ENCODE data around the gene SLC22A12. TPM values are rescaled to one million over a fixed set of nuclear protein-coding genes. Genes with fewer than 3 reads are reported as not detected.
"Not testable (repeated sequence)": the region's sequence is repeated elsewhere in the genome, so short reads cannot be mapped to it uniquely, and the experiment has no call there.

Gene SLC22A12
- total RNA-seq, 4 donors from 2014 or later: not detected

DNA sequence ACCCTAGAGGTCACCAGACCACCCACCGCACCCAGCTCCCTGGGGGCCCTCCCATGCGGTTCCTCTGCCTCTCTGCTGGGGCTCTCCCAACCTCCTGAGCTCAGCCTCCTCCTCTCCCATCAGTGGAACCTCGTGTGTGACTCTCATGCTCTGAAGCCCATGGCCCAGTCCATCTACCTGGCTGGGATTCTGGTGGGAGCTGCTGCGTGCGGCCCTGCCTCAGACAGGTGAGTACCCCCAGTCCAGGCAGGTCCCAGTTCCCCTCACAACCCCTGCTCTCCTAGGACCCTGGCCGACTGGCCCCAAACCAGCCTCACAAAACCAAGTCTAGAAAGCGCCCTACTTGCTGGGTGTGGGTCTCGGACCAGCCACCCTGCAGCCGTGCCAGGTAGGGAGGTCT lies 1.6 kb downstream of the SLC22A12 start:
- intact Hi-C loops (cut with DNase I; ENCODE audit: low total_unique reads): no loop called here
- no peak overlapping the region for H3K4me3 ChIP-seq (ENCODE audit: low read depth, poor library complexity, severe bottlenecking)
- no peak for TF ChIP-seq POLR2A (IDR thresholded peaks at IDR 0.05)
- TF ChIP-seq, protein P1, sequence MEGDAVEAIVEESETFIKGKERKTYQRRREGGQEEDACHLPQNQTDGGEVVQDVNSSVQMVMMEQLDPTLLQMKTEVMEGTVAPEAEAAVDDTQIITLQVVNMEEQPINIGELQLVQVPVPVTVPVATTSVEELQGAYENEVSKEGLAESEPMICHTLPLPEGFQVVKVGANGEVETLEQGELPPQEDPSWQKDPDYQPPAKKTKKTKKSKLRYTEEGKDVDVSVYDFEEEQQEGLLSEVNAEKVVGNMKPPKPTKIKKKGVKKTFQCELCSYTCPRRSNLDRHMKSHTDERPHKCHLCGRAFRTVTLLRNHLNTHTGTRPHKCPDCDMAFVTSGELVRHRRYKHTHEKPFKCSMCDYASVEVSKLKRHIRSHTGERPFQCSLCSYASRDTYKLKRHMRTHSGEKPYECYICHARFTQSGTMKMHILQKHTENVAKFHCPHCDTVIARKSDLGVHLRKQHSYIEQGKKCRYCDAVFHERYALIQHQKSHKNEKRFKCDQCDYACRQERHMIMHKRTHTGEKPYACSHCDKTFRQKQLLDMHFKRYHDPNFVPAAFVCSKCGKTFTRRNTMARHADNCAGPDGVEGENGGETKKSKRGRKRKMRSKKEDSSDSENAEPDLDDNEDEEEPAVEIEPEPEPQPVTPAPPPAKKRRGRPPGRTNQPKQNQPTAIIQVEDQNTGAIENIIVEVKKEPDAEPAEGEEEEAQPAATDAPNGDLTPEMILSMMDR (IDR thresholded peaks at IDR 0.05): no peak
- no peak for DNase-seq (ENCODE audit: low spot score in 2 of 2)
- 86 to 89% methylated on average over 9 of the region's 9 CpGs for WGBS, 2 donors

DNA sequence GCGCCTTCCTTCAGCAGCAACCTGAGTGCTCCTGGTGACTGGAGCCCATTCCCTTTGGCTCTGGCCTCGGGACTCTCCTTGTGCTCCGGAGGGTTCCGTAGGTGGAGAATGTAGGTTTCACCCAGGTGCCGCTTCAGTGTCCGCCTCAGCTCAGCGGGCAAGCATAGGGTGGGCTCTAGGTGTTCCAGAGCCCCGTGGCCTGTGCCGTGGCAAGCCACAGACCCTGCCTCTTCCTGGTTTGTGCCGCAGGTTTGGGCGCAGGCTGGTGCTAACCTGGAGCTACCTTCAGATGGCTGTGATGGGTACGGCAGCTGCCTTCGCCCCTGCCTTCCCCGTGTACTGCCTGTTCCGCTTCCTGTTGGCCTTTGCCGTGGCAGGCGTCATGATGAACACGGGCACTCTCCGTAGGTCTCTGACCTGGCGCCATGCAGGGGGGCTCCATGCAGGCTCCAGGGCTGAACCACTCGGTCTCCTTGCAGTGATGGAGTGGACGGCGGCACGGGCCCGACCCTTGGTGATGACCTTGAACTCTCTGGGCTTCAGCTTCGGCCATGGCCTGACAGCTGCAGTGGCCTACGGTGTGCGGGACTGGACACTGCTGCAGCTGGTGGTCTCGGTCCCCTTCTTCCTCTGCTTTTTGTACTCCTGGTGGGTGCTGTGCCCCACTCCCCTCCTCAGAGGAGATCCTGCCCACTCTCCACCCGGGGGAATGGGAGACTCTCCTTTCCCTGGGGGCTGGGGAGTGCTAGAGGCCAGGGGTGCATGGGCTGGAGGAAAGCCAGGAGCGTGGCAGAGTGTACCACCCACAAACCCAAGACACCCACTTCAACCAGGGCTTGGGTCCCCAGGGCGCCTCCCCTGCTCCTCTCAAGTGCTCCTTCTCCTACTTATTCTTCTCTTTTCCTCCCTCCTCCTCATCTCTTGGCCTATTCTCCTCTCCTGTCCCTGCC lies 2.4 kb downstream of the SLC22A12 start:
- TF ChIP-seq, protein P1 (IDR thresholded peaks at IDR 0.05): no peak
- no peak for TF ChIP-seq POLR2A (IDR thresholded peaks at IDR 0.05)
- DNase-seq (ENCODE audit: low spot score in 2 of 2): no peak
- WGBS, 2 donors: 85 to 91% methylated on average over 28 to 32 of the region's 32 CpGs
- no peak overlapping the region for H3K4me3 ChIP-seq (ENCODE audit: low read depth, poor library complexity, severe bottlenecking)
- intact Hi-C loops (cut with DNase I; ENCODE audit: low total_unique reads): no loop called here

DNA sequence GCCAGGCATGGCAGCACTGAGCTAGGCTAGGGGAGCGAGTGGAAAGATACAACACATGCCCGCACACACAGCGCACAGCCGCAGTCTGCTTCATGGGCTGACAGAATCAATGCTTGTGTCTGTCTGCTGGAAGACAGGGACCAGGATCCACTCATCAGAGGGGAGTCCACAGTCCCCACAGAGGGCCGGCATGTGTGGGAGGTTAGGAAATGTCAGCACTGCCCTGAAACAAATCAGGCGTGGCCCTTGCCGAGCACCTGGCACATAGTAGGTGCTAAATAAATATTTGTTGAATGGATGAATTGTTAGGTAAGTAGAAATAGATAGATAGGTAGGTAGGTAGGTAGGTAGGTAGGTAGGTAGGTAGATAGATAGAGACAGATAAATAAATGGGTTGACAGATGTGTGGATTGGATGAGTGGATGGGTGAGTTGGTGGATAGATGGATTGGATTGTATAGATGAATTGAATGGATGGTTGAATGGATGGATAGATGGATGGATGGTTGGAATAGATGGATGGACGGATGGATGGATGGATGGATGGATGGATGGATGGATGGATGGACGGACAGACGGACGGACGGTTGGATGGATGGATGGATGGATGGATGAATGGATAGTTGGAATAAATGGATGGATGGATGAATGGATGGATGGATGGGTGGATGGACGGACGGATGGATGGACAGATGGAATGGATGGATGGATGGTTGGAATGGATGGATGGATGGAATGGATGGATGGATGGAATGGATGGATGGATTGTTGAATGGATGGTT lies 3.3 kb downstream of the SLC22A12 start:
- TF ChIP-seq, protein P1 (IDR thresholded peaks at IDR 0.05): no peak
- no peak for TF ChIP-seq POLR2A (IDR thresholded peaks at IDR 0.05)
- no peak overlapping the region for H3K4me3 ChIP-seq (ENCODE audit: low read depth, poor library complexity, severe bottlenecking)
- DNase-seq (ENCODE audit: low spot score in 2 of 2): no peak
- intact Hi-C loops (cut with DNase I; ENCODE audit: low total_unique reads): no loop called here
- 86 to 90% methylated on average over 14 of the region's 14 CpGs for WGBS, 2 donors

DNA sequence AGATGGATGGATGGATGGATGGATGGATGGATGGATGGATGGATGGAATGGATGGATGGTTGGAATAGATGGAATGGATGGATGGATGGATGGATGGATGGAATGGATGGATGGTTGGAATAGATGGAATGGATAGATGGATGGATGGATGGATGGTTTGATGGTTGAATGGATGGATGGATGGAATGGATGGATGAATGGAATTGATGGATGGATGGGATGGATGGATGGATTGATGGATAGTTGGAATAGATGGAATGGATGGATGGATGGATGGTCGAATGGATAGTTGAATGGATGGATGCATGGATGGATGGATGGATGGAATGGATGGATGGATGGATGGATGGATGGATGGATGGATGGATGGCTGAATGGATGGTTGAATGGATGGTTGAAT lies 4.9 kb downstream of the SLC22A12 start:
- intact Hi-C loops (cut with DNase I; ENCODE audit: low total_unique reads); DNase-seq (ENCODE audit: low spot score in 2 of 2); H3K4me3 ChIP-seq (ENCODE audit: low read depth, poor library complexity, severe bottlenecking): not testable (repeated sequence)
- 75 to 76% methylated on average over 1 of the region's 1 CpG for WGBS, 2 donors

DNA sequence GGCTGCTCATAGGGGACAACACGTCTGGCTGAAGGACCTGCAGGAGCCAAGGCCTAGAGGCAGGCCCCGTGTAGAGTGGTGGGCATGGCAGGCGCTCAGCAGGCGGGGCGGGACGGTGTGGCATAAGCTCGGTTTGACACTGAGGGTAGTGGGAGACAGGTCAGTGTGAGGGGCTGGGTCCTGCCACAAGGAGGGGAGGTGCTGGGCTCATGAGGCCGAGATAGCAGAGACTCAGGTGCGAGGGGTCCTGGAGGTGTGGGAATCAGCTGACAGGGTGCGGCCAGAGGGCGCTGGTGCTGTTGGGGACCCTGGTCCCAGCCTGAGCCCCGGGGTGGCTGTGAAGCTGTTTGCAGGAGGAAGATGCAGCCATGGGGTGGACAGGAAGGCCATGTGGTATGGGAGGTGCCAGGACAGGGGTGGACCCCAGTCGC lies 6.7 kb downstream of the SLC22A12 start:
- no peak overlapping the region for H3K4me3 ChIP-seq (ENCODE audit: low read depth, poor library complexity, severe bottlenecking)
- TF ChIP-seq, protein P1 (IDR thresholded peaks at IDR 0.05): no peak
- no peak for TF ChIP-seq POLR2A (IDR thresholded peaks at IDR 0.05)
- intact Hi-C loops (cut with DNase I; ENCODE audit: low total_unique reads): no loop called here
- WGBS, 2 donors: 78 to 82% methylated on average over 12 to 13 of the region's 13 CpGs
- DNase-seq (ENCODE audit: low spot score in 2 of 2): no peak
